SK-MEL-5 (cell line): ENCODE data around the gene SRPK2. TPM values are rescaled to one million over a fixed set of nuclear protein-coding genes. Genes with fewer than 3 reads are reported as not detected.

Source experiments
- DNase-seq: peaks from one replicate; pipeline ENCODE4 v3.0.0-alpha.2; 2016; ENCODE audit warnings: low read depth, low spot score
- in situ Hi-C: cut with HindIII; loops from 2 replicates; pipeline ENCODE4 v1.10.0; 2016; ENCODE audit warnings: low sequenced_read_pairs, high pct_unique_total_duplicates, low pct_unique_long_range_greater_than_20kb
- total RNA-seq: library from RNA; depleted of rRNA; stranded (reverse); fragments of >200 nt; shearing (Covaris generic); gene quantifications from 2 replicates; pipeline ENCODE4 v1.2.3, GENCODE V29; 2014

SRPK2 gene
- total RNA-seq, 1 experiment from 2014 or later = 59.8 TPM

DNA sequence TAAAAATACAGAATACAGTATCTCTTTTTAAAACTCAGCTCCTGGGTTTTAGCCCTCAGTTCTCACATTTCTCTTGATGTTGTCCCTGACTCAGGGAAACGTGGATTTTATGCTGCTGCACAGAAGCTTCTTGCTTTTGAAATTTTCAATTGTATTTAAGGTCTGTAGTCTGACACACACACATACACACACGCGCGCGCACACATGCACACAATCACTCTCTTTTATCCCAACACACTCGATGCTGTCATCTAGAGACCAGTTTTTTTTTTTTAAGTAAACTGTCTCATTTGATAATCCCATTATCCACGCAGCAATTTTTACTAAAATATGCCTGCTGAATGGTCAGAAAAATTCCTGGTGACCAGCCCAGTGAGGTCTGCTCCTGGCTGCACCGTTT, 266.1 kb downstream of the SRPK2 start:
- in situ Hi-C loops = no loop called here
- DNase-seq = no peak

DNA sequence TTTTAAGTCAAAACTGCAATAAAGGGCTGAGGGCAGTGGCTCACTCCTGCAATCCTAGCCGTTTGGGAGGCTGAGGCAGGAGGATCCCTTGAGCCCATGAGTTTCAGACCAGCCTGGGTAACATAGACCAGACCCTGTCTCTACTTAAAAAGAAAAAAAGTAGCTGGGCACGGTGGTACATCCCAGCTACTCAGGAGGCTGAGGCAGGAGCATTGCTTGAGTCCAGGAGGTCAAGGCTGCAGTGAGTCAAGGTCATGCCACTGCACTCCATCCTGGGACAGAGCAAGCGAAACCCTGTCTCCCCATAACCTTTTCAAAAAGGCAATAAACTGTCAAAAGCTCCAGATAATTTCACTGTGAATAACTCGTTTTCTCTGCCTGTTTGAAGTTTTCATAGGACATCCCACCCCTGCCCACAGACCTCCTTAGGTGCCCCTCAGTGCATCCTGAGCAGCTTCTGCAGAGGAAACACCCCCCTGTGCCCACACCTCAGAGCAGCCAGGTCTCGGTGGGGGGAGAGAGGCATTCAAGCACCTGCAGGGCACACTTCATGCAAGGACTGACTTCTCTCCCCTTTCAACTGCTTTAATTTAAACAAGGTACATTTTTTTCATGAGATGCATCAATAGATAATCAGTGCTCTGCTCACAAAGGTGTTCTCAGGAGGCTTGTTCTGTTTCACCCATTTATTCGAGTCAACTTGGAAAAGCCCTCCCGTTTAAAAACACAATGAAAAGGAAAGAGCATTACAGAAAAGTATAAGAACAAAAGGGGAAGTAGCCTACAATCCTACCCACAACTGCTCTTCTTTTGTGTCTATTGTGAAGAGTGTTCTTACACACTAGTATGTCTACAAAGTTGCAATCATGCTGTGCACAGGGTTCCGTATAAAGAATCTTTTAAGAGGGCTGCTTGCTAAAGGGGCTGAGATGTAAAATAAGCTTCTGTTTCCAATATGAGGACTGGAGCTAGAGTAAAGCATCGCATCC, 269.8 kb downstream of the SRPK2 start:
- DNase-seq = no peak

DNA sequence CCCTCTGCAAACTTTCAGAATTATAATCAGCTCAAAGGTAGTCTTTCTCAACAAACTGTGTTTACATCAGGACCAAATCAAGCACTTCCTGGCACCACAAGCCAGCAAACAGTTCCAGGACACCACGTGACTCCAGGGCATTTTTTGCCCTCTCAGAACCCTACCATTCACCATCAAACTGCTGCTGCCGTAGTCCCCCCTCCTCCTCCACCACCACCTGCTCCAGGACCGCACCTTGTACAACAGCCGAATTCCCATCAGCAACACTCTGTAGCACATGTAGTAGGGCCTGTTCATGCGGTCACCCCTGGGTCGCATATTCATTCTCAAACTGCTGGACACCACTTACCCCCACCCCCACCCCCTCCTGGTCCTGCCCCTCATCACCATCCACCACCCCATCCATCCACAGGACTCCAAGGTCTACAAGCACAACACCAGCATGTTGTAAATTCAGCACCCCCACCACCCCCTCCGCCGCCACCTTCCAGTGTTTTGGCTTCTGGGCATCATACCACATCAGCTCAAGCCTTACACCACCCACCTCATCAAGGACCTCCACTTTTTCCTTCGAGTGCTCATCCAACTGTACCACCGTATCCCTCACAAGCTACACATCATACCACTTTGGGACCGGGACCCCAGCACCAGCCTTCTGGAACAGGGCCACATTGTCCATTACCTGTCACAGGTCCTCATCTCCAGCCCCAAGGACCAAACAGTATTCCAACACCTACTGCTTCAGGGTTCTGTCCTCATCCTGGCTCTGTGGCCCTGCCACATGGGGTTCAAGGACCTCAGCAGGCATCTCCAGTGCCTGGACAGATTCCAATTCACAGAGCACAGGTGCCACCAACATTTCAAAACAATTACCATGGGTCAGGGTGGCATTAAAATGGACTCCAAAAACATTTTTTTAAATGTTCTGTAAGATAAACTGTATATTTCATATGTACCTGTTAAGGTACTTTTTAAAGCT, 276.0 kb downstream of the SRPK2 start:
- in situ Hi-C loops = no loop called here
- DNase-seq = no peak

More for the DNA sequence above, 269.8 kb downstream of the SRPK2 start:
- in situ Hi-C loops = no loop called here

DNA sequence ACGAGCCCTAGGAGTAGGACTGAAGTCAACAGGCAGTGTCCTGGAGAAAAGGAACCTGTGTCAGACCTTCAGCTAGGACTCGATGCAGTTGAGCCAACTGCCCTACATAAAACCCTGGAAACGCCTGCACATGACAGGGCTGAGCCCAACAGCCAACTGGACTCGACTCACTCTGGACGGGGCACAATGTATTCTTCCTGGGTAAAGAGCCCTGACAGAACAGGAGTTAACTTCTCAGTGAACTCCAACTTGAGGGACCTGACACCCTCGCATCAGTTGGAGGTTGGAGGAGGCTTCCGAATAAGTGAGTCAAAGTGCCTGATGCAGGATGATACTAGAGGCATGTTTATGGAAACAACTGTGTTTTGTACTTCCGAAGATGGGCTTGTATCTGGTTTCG, 281.3 kb downstream of the SRPK2 start:
- in situ Hi-C loops = no loop called here
- DNase-seq = no peak

DNA sequence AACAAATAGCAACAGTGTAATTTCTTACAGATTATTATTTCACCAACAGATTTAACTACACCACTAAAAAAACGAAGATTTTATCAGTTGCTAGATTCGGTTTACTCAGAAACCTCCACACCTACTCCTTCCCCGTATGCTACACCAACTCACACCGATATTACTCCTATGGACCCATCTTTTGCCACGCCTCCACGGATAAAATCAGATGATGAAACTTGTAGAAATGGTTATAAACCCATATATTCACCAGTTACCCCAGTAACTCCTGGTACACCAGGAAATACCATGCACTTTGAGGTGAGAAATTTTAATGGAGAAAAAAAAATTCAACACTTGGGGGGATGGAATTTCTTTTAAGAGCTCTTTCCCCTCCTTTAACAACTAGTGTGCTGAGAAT, 282.2 kb downstream of the SRPK2 start:
- no peak for DNase-seq
- in situ Hi-C loops = no loop called here

DNA sequence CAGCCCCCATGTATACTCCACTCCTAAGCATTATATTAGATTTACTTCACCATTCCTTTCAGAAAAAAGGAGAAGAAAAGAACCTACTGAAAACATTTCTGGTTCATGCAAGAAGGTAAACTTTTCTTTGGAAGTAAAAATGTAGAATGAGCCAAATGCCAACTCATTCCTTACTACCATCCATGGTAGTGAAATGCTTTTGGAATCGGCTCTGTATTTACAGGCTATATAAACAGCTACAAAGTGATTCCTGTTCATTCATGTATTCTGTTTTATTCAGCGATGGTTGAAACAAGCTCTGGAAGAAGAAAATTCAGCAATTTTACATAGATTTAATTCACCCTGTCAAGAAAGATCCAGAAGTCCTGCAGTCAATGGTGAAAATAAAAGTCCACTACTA, 283.1 kb downstream of the SRPK2 start:
- in situ Hi-C loops = no loop called here
- DNase-seq = no peak

DNA sequence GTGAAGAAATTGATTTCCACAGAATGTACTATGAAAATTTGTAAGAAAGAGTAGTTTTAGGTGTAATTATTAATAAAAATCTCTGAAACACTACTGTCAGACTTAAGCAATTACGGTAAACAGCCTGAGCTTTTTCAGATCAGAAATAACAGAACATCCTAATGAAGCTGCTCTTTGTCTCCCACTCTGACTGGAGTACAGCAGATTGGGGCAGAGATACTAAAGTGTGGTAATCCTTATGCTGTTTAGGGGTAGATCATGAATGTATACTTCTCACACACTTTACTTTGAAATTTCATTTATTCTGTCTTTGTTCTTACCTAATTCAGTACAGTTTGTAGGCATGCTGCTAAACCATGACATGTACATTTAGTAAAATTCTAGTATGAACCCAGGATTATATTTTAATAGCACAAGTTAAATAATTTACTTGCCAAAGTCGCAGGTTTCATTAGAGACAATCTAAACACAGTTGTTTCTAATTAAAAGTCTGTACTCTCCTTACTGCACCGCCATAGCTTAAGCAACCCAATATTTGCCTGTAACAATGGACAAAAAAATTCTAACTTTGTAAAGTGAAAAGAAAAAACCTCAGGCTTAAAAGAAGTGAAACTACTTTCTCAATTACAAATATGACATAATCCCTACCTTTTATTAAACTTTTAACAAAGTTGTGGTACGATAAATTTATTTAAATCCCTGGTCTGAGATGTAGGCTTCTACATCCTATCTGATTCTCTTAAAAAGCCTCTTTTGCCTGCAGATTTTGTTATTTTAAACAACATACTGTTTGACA, 286.0 kb downstream of the SRPK2 start:
- in situ Hi-C loops = no loop called here
- DNase-seq = peak; percentile 29

DNA sequence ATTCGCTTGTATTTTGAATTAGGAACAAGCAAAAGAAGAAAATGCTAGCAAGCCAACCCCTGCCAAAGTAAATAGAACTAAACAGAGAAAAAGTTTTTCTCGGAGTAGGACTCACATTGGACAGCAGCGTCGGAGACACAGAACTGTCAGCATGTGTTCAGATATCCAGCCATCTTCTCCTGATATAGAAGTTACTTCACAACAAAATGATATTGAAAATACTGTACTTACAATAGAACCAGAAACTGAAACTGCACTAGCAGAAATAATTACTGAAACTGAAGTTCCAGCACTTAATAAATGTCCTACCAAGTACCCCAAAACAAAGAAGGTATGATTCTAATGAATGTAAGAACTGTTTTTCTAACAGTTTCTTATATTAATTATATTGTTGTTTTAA, 286.9 kb downstream of the SRPK2 start:
- in situ Hi-C loops = no loop called here
- DNase-seq = no peak

DNA sequence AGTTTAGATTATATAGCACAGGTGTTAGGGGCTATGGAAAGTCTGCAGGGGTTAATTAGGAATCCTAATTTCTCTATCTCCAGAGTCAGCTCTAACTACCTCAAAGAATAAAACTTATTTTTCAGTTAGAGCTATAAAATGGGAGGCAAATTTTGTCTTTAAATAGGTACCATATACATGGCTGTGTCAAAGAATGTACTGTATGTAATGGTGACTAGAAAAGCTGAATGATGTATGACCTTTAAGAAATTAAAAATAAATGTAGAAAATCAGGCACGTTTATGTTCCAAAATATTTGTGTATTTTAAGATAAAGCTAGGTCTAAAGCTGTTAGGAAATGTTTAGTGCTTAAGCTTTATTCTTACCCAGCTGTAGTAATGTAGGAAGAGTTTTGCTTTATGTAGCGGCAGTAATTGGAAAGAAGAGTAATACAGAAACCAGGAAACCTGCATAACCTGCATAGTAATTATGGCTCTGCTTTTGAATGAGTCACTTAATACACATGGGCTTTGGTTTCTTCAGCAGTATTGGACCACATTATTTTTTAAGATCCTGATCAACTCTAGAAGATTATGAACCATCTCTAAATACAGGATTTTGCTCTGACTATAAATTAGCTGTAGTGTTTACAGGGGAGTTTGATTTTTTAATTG, 289.7 kb downstream of the SRPK2 start:
- no peak for DNase-seq
- in situ Hi-C loops = no loop called here

DNA sequence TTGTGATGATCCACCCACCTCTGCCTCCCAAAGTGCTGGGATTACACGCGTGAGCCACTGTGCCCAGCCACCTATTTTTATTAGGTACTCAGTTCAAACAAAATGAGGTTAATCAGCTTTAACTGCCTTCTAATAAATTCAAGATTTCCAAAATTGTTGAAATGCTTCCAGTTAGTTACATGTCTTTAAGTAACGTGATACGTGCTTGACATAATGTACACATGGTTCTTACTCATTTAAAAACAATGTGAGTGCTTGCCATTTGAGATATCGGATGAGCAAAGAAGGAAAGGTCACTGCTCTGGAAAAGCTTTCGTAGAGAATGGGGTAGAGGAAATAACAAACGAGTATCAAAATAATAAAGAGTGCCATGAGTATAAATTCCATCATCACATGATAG, 291.1 kb downstream of the SRPK2 start:
- in situ Hi-C loops = no loop called here
- peak; percentile 65 for DNase-seq

DNA sequence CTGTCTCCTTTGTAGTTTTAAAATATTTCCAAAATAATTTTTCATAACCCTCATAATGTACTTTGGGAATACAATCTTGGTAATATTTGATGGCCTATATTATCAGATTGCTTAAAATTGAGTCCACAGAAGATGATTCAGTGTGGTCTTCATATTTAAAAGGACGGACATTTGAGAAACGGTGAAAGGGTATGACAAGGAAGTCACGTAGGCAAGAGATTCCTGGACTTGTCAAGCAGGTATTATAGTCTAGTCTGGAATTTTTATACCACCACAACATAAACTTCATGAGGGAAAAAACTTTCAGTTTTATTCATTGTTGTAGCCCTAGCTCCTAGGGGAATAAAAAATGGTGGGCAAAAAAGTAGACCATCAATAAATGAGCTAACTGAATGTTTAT, 292.4 kb downstream of the SRPK2 start:
- in situ Hi-C loops = no loop called here
- DNase-seq = no peak

DNA sequence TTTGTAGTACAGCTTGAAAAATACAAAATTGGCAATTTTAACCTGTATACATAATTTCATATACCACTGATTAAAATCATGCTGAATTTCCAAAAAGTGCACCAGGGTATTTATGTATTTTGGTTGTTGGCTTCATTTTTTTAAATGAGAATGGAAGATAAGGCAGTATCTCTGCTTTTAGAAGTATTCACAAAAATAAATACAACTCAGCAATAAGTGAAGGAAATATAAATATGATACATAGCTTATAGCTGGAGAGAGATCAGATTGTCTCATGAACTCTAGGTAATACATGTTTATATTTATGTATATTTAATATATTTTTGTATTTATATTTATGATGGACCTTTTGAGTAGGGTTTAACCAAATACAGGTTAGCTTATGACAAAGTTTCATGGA, 293.8 kb downstream of the SRPK2 start:
- in situ Hi-C loops = no loop called here
- no peak for DNase-seq

DNA sequence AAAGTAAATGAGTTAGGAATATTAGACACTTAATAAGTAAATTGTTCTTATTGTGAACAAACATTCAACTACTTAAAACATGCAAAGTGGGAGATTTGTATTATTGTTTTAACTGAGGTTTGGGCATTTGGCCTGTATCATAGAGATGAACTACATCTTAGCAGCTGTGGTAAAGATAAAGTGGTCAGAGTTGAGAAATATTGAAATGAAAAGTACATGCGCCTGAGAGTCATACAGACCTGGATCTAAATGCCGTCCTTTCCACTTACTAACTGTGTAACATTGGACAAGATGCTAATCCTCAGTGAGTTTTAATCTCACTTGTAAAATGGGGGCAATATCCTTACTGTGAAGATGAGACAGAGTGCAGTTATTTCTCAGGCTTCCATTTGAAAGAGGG, 300.3 kb downstream of the SRPK2 start:
- no peak for DNase-seq
- in situ Hi-C loops = no loop called here

DNA sequence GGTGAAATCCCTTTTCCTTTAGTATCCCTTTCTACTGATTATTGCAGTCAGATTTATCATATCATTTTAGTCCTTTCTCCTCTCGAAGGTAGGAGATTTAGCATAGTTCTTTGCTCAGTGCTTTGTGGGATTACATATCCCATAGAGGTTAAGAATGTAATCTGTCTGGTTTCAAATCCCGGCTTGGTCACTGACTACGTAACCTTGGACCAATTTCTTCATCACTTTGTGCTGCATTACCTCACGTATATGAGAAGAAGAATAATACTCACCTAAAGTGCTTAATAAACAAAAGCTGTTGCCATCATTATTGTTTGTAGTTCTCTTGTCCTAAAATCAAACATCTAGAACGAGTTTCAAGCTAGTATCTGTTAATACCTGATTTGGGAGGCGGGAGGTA, 300.7 kb downstream of the SRPK2 start:
- in situ Hi-C loops = no loop called here
- DNase-seq = no peak

DNA sequence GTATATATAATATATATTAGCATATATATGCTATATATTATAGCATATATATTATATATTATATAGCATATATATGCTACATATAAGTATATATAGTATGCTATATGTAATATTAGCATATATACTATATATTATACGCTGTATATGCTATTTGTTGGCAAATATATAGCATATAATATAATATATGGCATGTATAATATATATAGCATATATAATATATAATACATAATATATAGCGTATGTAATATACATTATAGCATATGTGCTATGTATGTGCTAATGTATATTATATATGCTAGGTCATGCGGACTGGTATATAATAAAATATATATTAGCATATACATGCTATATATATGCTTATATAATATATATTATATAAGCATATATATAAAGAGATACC, 301.9 kb downstream of the SRPK2 start:
- in situ Hi-C loops = no loop called here
- DNase-seq = no peak

DNA sequence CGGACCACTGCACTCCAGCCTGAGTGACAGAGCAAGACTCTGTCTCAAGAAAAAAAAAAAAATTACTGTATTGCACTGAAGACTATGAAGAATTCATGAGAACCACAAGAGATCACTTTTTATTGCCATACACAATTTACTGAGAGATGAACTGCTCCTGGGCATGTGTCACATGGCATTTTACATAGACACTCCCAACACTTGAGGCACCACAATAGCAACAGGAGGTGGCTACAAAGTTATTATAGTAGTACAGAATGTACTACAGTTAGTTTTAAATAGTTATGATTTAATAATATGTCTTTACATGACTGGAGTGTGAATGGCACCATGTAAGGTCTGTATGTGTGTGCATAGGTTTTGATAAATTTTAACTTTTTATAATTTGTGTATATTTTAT, 304.1 kb downstream of the SRPK2 start:
- in situ Hi-C loops = no loop called here

DNA sequence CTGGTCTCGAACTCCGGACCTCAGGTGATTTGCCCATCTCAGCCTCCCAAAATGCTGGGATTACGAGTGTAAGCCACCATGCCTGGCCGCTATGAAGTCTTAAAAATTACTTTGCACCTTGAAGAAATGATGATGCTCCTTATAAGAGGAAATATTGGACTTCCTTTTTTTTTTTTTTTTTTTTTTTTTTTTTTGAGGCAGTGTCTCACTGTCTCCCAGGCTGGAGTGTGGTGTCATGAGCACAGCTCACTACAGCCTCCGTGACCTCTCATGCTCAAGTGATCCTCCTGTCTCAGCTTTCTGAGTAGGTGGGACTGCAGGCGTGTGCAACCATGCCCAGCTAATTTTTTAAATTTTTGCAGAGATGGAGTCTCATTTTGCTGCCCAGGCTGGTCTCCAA, 309.4 kb downstream of the SRPK2 start:
- DNase-seq = no peak
- in situ Hi-C loops = no loop called here

More for the DNA sequence above, 304.1 kb downstream of the SRPK2 start:
- peak; percentile 52 for DNase-seq
